Activated effector memory CD4-positive, alpha-beta T cell treated with Interleukin-2 at 50 U/mL for 16 hours (primary cell): Measurements from ENCODE around the gene TMEM45A.
A peak's percentile ranks its signal among the peaks of the same experiment; 100 is the strongest.
"Not testable (repeated sequence)": the region's sequence is repeated elsewhere in the genome, so short reads cannot be mapped to it uniquely, and the experiment has no call there.

Experiments used
- DNase-seq: peaks from one replicate; pipeline ENCODE4 v3.0.0-alpha.2; 2020

The TMEM45A gene

GRCh38 chr3:100492059-100493006 is at the start of gene TMEM45A:
Gene TMEM45A, plus strand, starts transcription at chr3:100492619. Its CDS starts 62,593 bp downstream, at chr3:100555212.
- DNase-seq, result peak; percentile 39

DNA sequence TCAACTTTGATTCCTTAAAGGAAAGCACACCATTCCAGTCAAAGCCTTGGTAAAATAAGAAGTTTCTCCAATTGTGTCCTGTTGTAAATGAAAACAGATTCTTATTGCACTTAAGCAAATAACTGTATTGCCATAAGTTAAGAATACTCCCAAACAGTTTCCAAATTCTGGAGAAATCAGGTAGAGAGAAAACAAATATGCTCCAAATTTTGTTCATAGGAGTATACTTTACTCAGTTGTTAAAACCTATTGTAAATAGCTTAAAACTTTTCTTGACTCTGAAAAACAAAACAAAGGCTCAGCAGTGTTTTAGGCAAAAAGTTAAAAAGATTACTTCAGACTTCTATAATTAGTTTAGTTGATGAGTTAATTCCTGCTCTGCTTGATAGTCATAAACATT is 48.7 kb upstream of the TMEM45A start:
- DNase-seq, result no peak

DNA sequence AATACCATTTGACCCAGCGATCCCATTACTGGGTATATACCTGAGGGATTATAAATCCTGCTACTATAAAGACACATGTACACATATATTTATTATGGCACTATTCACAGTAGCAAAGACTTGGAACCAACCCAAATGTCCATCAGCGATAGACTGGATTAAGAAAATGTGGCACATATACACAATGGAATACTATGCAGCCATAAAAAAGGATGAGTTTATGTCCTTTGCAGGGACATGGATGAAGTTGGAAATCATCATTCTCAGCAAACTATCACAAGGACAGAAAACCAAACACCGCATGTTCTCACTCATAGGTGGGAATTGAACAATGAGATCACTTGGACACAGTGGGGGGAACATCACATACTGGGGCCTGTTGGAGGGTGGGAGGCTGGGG is 45.4 kb upstream of the TMEM45A start:
- DNase-seq, result not testable (repeated sequence)

- DNase-seq, result no peak
These were observed 44.3 kb upstream of the TMEM45A start for GRCh38 chr3:100448079-100448478.

DNA sequence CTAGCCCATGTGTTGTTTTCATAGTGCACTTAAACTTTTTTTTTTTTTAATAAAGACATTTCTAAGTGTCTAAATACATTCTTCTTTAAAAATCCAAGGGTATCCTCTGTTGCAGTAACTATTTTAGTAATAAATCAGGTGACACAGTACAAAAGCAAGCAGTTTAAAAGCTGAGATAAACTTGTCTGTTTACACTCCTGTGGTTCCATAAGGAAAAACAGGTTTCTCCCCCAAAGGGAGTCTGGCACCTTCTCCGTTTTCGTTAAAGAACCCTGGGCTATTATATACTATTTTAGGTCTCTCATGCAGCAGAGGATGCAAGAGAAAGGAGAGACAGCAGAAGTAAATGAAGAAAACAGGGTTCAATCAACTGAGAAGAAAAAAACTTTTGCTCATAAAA is 43.2 kb upstream of the TMEM45A start:
- DNase-seq, result no peak

DNA sequence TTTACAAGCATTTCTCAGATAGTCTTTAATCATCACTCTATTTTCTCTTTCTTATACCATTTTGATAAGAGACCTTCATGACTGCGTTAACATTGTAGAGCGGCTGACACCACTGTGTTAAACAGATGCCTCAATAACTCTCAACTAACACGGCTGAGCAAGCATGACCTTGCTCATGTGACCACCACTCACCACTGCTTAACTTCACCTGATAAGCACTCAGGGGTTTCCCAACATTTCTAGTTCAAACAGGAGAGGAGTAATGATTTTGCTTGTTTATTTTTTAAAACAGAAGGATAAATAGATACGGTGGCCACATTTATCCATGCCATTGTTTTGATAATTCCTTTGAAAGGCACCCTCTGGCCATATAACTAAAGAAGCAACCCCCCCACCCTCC is 37.7 kb upstream of the TMEM45A start:
- DNase-seq, result no peak

GRCh38 chr3:100455841-100456550 is 36.4 kb upstream of the TMEM45A start:
- DNase-seq, result no peak

GRCh38 chr3:100456745-100457144 is 35.7 kb upstream of the TMEM45A start:
- no peak for DNase-seq

GRCh38 chr3:100457811-100458210 is 34.6 kb upstream of the TMEM45A start:
- no peak for DNase-seq

- DNase-seq, result no peak
These were observed 33.6 kb upstream of the TMEM45A start for GRCh38 chr3:100458814-100459213.

DNA sequence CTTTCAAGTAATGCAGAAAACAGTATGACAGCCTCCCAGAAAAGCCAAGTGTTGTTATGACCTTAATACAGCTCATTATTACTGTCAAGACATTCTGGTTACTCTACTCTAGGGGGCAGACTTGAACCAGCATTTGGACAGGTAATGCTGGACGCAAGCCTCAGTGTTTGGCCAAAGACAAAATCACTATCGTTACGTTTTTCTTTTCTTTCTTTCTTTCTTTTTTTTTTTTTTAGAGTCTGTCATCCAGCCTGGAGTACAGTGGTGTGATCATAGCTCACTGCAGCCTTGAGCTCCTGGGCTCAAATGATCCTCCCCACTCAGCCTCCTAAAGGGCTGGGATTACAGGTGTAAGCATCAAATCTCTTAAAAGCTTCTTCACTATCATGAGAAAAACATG is 29.4 kb upstream of the TMEM45A start:
- no peak for DNase-seq

GRCh38 chr3:100463646-100464155 is 28.7 kb upstream of the TMEM45A start:
- no peak for DNase-seq

- DNase-seq, result no peak
These were observed 26.3 kb upstream of the TMEM45A start for GRCh38 chr3:100465892-100466777.

DNA sequence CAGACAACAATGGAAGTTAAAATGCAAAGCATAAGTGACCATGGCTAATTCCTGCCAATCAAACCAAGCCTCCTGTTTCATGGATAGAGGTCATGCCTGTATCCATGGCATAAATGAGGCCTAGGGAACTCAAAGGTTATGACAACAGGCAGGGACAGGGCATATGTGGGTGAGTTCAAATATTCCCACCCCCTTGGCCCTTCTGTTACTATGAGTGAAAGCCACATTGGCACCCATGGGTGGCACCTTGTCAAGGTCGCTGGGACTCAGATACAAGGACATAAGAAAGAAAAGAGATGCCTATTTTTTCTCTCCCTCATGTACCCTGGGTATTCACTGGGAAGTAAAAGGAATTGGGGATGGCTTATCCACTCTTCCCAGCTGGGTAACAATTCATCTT is 25.3 kb upstream of the TMEM45A start:
- DNase-seq, result no peak

DNA sequence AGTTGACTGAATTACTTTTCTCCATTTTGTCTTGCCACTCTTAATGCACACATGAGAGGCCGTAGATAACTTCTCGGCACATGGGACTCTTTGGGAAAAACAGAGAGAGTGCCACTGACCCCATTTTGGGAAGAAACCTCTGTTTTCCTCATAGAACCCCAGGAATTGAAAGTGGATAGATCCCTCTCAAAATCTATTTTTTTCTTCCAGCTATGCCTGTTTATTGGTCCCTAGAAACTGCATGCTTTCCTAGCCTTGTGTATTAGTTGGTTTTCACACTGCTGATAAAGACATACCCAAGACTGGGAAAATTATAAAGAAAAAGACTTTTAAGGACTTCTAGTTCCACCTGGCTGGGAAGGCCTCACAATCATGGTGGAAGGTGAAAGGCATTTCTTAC is 23.7 kb upstream of the TMEM45A start:
- no peak for DNase-seq

GRCh38 chr3:100470951-100471350 is 21.5 kb upstream of the TMEM45A start:
- DNase-seq, result no peak

DNA sequence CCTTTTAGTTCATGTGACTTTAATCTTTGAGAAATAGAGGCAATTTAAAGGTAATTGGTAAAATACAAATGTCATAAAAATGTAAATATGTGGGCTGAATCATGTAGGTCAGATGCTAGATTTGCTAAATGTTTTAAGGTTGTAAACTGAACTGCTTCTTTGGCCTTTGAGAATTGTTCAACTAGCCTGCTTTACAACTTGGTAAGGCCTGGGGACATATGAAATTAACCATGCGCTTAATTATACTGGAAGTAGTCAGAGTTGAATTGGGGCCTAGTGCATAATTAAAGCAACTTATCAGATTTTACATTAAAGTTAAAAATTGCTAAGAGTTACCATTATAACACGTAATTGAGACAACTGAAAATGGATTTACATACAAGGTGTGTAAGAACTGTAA is 21.0 kb upstream of the TMEM45A start:
- DNase-seq, result no peak

DNA sequence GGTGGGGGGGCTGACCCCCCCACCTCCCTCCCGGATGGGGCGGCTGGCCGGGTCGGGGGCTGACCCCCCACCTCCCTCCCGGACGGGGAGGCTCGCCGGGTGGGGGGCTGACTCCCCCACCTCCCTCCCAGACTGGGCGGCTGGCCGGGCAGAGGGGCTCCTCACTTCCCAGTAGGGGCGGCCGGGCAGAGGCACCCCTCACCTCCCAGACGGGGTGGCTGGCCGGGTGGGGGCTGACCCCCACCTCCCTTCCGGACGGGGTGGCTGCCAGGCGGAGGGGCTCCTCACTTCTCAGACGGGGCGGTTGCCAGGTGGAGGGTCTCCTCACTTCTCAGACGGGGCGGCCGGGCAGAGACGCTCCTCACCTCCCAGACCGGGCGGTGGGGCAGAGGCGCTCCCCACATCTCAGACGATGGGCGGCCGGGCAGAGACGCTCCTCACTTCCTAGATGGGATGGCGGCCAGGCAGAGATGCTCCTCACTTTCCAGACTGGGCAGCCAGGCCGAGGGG is 14.5 kb upstream of the TMEM45A start:
- not testable (repeated sequence) for DNase-seq

- DNase-seq, result not testable (repeated sequence)
These were observed 13.9 kb upstream of the TMEM45A start for GRCh38 chr3:100478521-100478920.

DNA sequence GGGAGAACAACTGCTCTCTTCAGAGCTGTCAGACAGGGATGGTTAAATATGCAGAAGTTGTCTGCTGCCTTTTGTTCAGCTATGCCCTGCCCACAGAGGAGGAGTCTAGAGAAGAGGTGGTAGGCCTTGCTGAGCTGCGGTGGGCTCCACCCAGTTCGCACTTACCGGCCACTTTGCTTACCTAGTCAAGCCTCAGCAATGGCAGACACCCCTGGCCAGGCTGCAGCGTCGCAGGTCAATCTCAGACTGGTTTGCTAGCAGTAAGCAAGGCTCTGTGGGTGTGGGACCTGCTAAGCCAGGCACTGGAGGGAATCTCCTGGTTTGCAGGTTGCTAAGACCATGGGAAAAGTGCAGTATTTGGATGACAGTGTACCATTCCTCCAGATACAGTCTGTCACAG is 12.3 kb upstream of the TMEM45A start:
- DNase-seq, result no peak

- no peak for DNase-seq
These were observed 10.2 kb upstream of the TMEM45A start for GRCh38 chr3:100482176-100482575.

- DNase-seq, result no peak
These were observed 8.9 kb upstream of the TMEM45A start for GRCh38 chr3:100483529-100483928.

DNA sequence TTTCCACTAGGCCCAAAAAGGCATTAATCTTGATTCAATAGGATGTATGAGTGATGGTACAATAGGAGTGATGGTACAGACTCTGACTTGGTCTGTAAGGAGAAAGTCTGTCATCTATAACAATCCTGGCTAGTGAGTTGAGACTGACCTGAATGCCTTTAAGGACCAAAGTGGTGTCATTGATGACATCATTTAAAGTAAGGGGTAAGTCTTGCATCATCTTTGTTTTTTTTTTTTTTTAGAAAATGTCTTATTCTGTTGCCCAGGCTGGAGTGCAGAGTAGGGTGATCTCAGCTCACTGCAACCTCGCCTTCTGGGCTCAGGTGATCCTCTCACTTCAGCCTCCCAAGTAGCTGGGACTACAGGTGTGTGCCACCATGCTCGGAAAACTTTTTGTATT is 5.6 kb upstream of the TMEM45A start:
- DNase-seq, result no peak
